Activated CD8-positive, alpha-beta memory T cell treated with anti-CD3 and anti-CD28 coated beads, Interleukin-2, amount 10 ng/mL, durations not matched to agents 7 days and 5 days (primary cell): ENCODE data around the gene KDELR3. TPM values are rescaled to one million over a fixed set of nuclear protein-coding genes. Genes with fewer than 3 reads are reported as not detected.

ENCODE experiments used
- ATAC-seq: fragments of 150-1000 bp; cut with Tn5 transposase; one replicate; pipeline ENCODE4 v1.10.0; 2021; ENCODE audit warnings: moderate library complexity
- CTCF ChIA-PET: fragments of 350-600 bp; sonication (Branson Sonifier 250); formaldehyde crosslinking; loops from one replicate; lab custom pipeline; 2021; ENCODE audit warnings: antibody characterized with exemption; lab: Charles Lee
- DNase-seq: peaks from one replicate; pipeline ENCODE4 v3.0.0-alpha.2; 2020
- H3K27ac Mint-ChIP-seq: one replicate; pipeline ENCODE4 v1.8.0; 2021; ENCODE audit warnings: mild to moderate bottlenecking, mixed read lengths
- H3K27me3 Mint-ChIP-seq: one replicate; pipeline ENCODE4 v1.8.0; 2021; ENCODE audit warnings: mixed read lengths
- H3K36me3 Mint-ChIP-seq: one replicate; pipeline ENCODE4 v1.8.0; 2021; ENCODE audit warnings: mild to moderate bottlenecking, mixed read lengths
- H3K4me1 Mint-ChIP-seq: one replicate; pipeline ENCODE4 v1.8.0; 2021; ENCODE audit warnings: mixed read lengths
- H3K4me3 Mint-ChIP-seq: one replicate; pipeline ENCODE4 v1.8.0; 2021; ENCODE audit warnings: mild to moderate bottlenecking, moderate library complexity, mixed read lengths
- H3K9me3 Mint-ChIP-seq: one replicate; pipeline ENCODE4 v1.8.0; 2022; ENCODE audit warnings: low read depth, mixed read lengths
- total RNA-seq, 2 experiments: library from RNA; stranded (reverse); gene quantifications; one replicate each; pipeline ENCODE4 v1.2.3, GENCODE V29; 2021

KDELR3 gene
- total RNA-seq, 2 experiments from 2014 or later, result 0.23 to 1.2 TPM

- Mint-ChIP-seq H3K4me1 (no peaks in the 10 kb centered on the region), H3K27me3 (peaks cover 26% of the 10 kb centered on the region), H3K27ac (no peak overlapping the region), H3K36me3 (no peaks in the 10 kb centered on the region), H3K9me3 (no peaks in the 10 kb centered on the region), H3K4me3 (no peak overlapping the region)
- CTCF ChIA-PET, result interaction anchor here (0.8 kb wide), 1 partner anchor 11 kb away, joined by 3 read pairs; no protein-coding TSS in a partner anchor
- DNase-seq (no peak), ATAC-seq (no peak)
Measured at GRCh38 chr22:38444783-38445182, 23.1 kb upstream of the KDELR3 start.

GRCh38 chr22:38446018-38446601 lies 21.8 kb upstream of the KDELR3 start:
- Mint-ChIP-seq H3K36me3 (no peaks in the 10 kb centered on the region), H3K27me3 (peaks cover 39% of the 10 kb centered on the region), H3K4me3 (no peak overlapping the region), H3K9me3 (no peaks in the 10 kb centered on the region), H3K4me1 (no peaks in the 10 kb centered on the region), H3K27ac (no peak overlapping the region)
- ATAC-seq, result no peak
- no peak for DNase-seq
- CTCF ChIA-PET, result no interaction called here

GRCh38 chr22:38448945-38449745 lies 18.8 kb upstream of the KDELR3 start:
- Mint-ChIP-seq H3K4me3 (no peak overlapping the region), H3K27ac (no peak overlapping the region), H3K36me3 (no peaks in the 10 kb centered on the region), H3K4me1 (no peaks in the 10 kb centered on the region), H3K9me3 (no peaks in the 10 kb centered on the region), H3K27me3 (peaks cover 45% of the 10 kb centered on the region)
- ATAC-seq (no peak), DNase-seq (no peak)
- CTCF ChIA-PET, result interaction anchor here (0.7 kb wide), 1 partner anchor 12 kb away, joined by 3 read pairs; no protein-coding TSS in a partner anchor

- ATAC-seq, result no peak
- Mint-ChIP-seq H3K4me3 (no peak overlapping the region), H3K36me3 (no peaks in the 10 kb centered on the region), H3K9me3 (no peaks in the 10 kb centered on the region), H3K27ac (no peak overlapping the region), H3K4me1 (peaks cover 4% of the 10 kb centered on the region), H3K27me3 (peaks cover 47% of the 10 kb centered on the region)
- CTCF ChIA-PET, result no interaction called here
- no peak for DNase-seq
Measured at GRCh38 chr22:38449776-38450175, 18.1 kb upstream of the KDELR3 start.

GRCh38 chr22:38450234-38450797 lies 17.6 kb upstream of the KDELR3 start:
- peaks cover 4% of the 10 kb centered on the region for H3K4me1 Mint-ChIP-seq
- CTCF ChIA-PET, result no interaction called here
- no peak for ATAC-seq
- peaks cover 45% of the 10 kb centered on the region for H3K27me3 Mint-ChIP-seq
- H3K27ac Mint-ChIP-seq, result no peak overlapping the region
- no peaks in the 10 kb centered on the region for H3K36me3 Mint-ChIP-seq
- H3K9me3 Mint-ChIP-seq, result no peaks in the 10 kb centered on the region
- DNase-seq, result no peak
- no peak overlapping the region for H3K4me3 Mint-ChIP-seq

- DNase-seq (no peak), ATAC-seq (no peak)
- Mint-ChIP-seq H3K36me3 (no peaks in the 10 kb centered on the region), H3K9me3 (no peaks in the 10 kb centered on the region), H3K4me3 (no peak overlapping the region), H3K27me3 (peaks cover 45% of the 10 kb centered on the region), H3K4me1 (peaks cover 4% of the 10 kb centered on the region), H3K27ac (no peak overlapping the region)
- CTCF ChIA-PET, result interaction anchor here (1.0 kb wide), 1 partner anchor 11 kb away, joined by 3 read pairs; no protein-coding TSS in a partner anchor
Measured at GRCh38 chr22:38451404-38451803, 16.5 kb upstream of the KDELR3 start.

GRCh38 chr22:38451864-38452263 lies 16.0 kb upstream of the KDELR3 start:
- DNase-seq (no peak), ATAC-seq (no peak)
- Mint-ChIP-seq H3K9me3 (no peaks in the 10 kb centered on the region), H3K4me1 (peaks cover 4% of the 10 kb centered on the region), H3K27me3 (peaks cover 49% of the 10 kb centered on the region), H3K36me3 (no peaks in the 10 kb centered on the region), H3K27ac (no peak overlapping the region), H3K4me3 (no peak overlapping the region)
- CTCF ChIA-PET, result interaction anchor here (1.0 kb wide), 1 partner anchor 11 kb away, joined by 3 read pairs; no protein-coding TSS in a partner anchor

- H3K27ac Mint-ChIP-seq, result no peak overlapping the region
- CTCF ChIA-PET, result interaction anchor here (1.0 kb wide), 1 partner anchor 10 kb away, joined by 3 read pairs; no protein-coding TSS in a partner anchor
- peaks cover 56% of the 10 kb centered on the region for H3K27me3 Mint-ChIP-seq
- peaks cover 4% of the 10 kb centered on the region for H3K4me1 Mint-ChIP-seq
- no peak overlapping the region for H3K4me3 Mint-ChIP-seq
- DNase-seq (no peak), ATAC-seq (no peak)
- H3K36me3 Mint-ChIP-seq, result no peaks in the 10 kb centered on the region
- no peaks in the 10 kb centered on the region for H3K9me3 Mint-ChIP-seq
Measured at GRCh38 chr22:38452373-38453065, 15.4 kb upstream of the KDELR3 start.

- no peak for ATAC-seq
- Mint-ChIP-seq H3K27me3 (peaks cover 62% of the 10 kb centered on the region), H3K4me3 (no peak overlapping the region), H3K4me1 (peaks cover 4% of the 10 kb centered on the region), H3K9me3 (no peaks in the 10 kb centered on the region), H3K36me3 (no peaks in the 10 kb centered on the region), H3K27ac (no peak overlapping the region)
- DNase-seq, result no peak
- CTCF ChIA-PET, result interaction anchor here (0.8 kb wide), 1 partner anchor 401 kb away, joined by 3 read pairs; no protein-coding TSS in a partner anchor
Measured at GRCh38 chr22:38453066-38453672, 14.7 kb upstream of the KDELR3 start.

- Mint-ChIP-seq H3K27ac (no peak overlapping the region), H3K4me1 (peaks cover 4% of the 10 kb centered on the region), H3K4me3 (no peak overlapping the region), H3K36me3 (no peaks in the 10 kb centered on the region), H3K27me3 (peaks cover 70% of the 10 kb centered on the region), H3K9me3 (no peaks in the 10 kb centered on the region)
- ATAC-seq (no peak), DNase-seq (no peak)
- CTCF ChIA-PET, result interaction anchor here (0.8 kb wide), 1 partner anchor 402 kb away, joined by 3 read pairs; no protein-coding TSS in a partner anchor
Measured at GRCh38 chr22:38453996-38454352, 13.9 kb upstream of the KDELR3 start.

- H3K9me3 Mint-ChIP-seq, result no peaks in the 10 kb centered on the region
- DNase-seq, result no peak
Measured at GRCh38 chr22:38454353-38455075, 13.4 kb upstream of the KDELR3 start.

GRCh38 chr22:38455076-38455529 lies 12.8 kb upstream of the KDELR3 start, which contains the start of gene KCNJ4:
TSS of gene KCNJ4 (minus strand) at chr22:38455199. CDS start at chr22:38428132, 27,067 bp downstream.
- H3K27ac Mint-ChIP-seq, result no peak within 1 kb of the TSS
- H3K9me3 Mint-ChIP-seq, result no peaks in the 10 kb centered on the region
- peaks cover 70% of the 10 kb centered on the region for H3K27me3 Mint-ChIP-seq
- CTCF ChIA-PET, result no interaction called here
- H3K4me1 Mint-ChIP-seq, result peaks cover 4% of the 10 kb centered on the region
- H3K36me3 Mint-ChIP-seq, result no peaks in the 10 kb centered on the region
- peak within 1 kb of the TSS; percentile 29 for H3K4me3 Mint-ChIP-seq
- ATAC-seq (no peak), DNase-seq (no peak)

More at GRCh38 chr22:38454353-38455075, 13.4 kb upstream of the KDELR3 start:
- H3K27me3 Mint-ChIP-seq, result peaks cover 75% of the 10 kb centered on the region
- H3K36me3 Mint-ChIP-seq, result no peaks in the 10 kb centered on the region
- peak overlapping the region; percentile 29 for H3K4me3 Mint-ChIP-seq
- CTCF ChIA-PET, result no interaction called here
- no peak overlapping the region for H3K27ac Mint-ChIP-seq
- H3K4me1 Mint-ChIP-seq, result peaks cover 4% of the 10 kb centered on the region
- peak; percentile 27 for ATAC-seq
